K562 (cell line): ENCODE data around the gene AIF1. TPM values are rescaled to one million over a fixed set of nuclear protein-coding genes. Genes with fewer than 3 reads are reported as not detected.

Experiments used
- CBX5 ChIP-seq: IDR thresholded peaks from 2 replicates; pipeline ENCODE4 v1.6.1; 2014; ENCODE audit warnings: low read depth, borderline replicate concordance
- CTCFL ChIP-seq: IDR thresholded peaks from 2 replicates; pipeline ENCODE4 v1.6.1; 2011; ENCODE audit warnings: borderline replicate concordance, low read depth, mild to moderate bottlenecking, moderate library complexity, low read length; ENCODE audit not compliant: insufficient read depth, poor library complexity, severe bottlenecking
- CUX1 ChIP-seq: fragments of 200-800 bp; sonication (Bioruptor generic); IDR thresholded peaks from 2 replicates; pipeline ENCODE4 v1.6.1; 2016; ENCODE audit warnings: missing genetic modification characterization, missing compliant biosample characterization
- E2F5 ChIP-seq: sonication (generic); formaldehyde crosslinking; IDR thresholded peaks from 2 replicates; pipeline ENCODE4 v1.8.0; 2022; ENCODE audit warnings: mild to moderate bottlenecking, missing genetic modification reagents
- HDAC1 ChIP-seq, 2 experiments: fragments of 450-650 bp; IDR thresholded peaks; 2 replicates each; pipeline ENCODE4 v1.6.1; 2016 to 2017; ENCODE audit warnings: inconsistent platforms in 1 of 2, mild to moderate bottlenecking in 1 of 2, moderate library complexity in 1 of 2
- HLTF ChIP-seq: fragments of 450-650 bp; IDR thresholded peaks from 2 replicates; pipeline ENCODE4 v1.6.1; 2016
- HMG20A ChIP-seq: fragments of 450-650 bp; formaldehyde crosslinking; conservative IDR thresholded peaks from 2 replicates; pipeline ENCODE4 v1.4.0; 2020; ENCODE audit warnings: mild to moderate bottlenecking, mixed read lengths
- MCM5 ChIP-seq: fragments of 450-650 bp; IDR thresholded peaks from 2 replicates; pipeline ENCODE4 v1.6.1; 2016; ENCODE audit warnings: low read depth
- MYNN ChIP-seq, 2 experiments: sonication (generic); formaldehyde crosslinking in 1 of 2; IDR thresholded peaks; 2 replicates each; pipeline versions ENCODE4 v1.5.0 to v1.6.1; 2016 to 2020; ENCODE audit warnings: antibody characterized with exemption in 1 of 2, missing genetic modification reagents in 1 of 2
- NCOA1 ChIP-seq: fragments of 450-650 bp; IDR thresholded peaks from 2 replicates; pipeline ENCODE4 v1.6.1; 2016; ENCODE audit warnings: low read depth
- RNF219 ChIP-seq: fragments of 250-450 bp; sonication (Bioruptor Pico); IDR thresholded peaks from 2 replicates; pipeline ENCODE4 v1.5.0; 2022; ENCODE audit warnings: mild to moderate bottlenecking
- TAF9B ChIP-seq: fragments of 450-650 bp; IDR thresholded peaks from 2 replicates; pipeline ENCODE4 v1.6.1; 2018; ENCODE audit warnings: mild to moderate bottlenecking; ENCODE audit not compliant: partially characterized antibody
- TCF3 ChIP-seq: sonication (generic); formaldehyde crosslinking; IDR thresholded peaks from 2 replicates; pipeline ENCODE4 v1.4.0; 2020; ENCODE audit warnings: mild to moderate bottlenecking, missing genetic modification reagents
- ZNF311 ChIP-seq: fragments of 250-450 bp; sonication (Bioruptor Pico); IDR thresholded peaks from 2 replicates; pipeline ENCODE4 v1.4.0; 2020; ENCODE audit warnings: mild to moderate bottlenecking, moderate library complexity
- ZNF695 ChIP-seq: fragments of 450-650 bp; formaldehyde crosslinking; IDR thresholded peaks from 2 replicates; pipeline ENCODE4 v1.4.0; 2020; ENCODE audit warnings: mild to moderate bottlenecking, moderate library complexity
- polyA plus RNA-seq, 8 experiments: library from polyadenylated mRNA; depleted of rRNA in 4 of 8; stranded (reverse) in 5 of 8; unstranded in 3 of 8; fragments of >200 nt; fragmentation: Nextera tagmentation in 2 of 8; fragmentation: Illumina TruSeq in 1 of 8; extraction: Ambion mirVana in 2 of 8; extraction: Trizol in 1 of 8; gene quantifications; 2 replicates each; pipeline versions ENCODE4 v1.2.1 to v1.2.3, GENCODE V29; 2011 to 2014; ENCODE audit warnings: inconsistent platforms in 1 of 8, missing spikeins in 1 of 8
- total RNA-seq, 7 experiments: library from RNA; depleted of rRNA in 6 of 7; stranded (reverse); fragments of >200 nt in 6 of 7; fragmentation: Illumina TruSeq in 2 of 7; extraction: Trizol in 2 of 7; gene quantifications; 2 replicates each; pipeline versions ENCODE4 v1.2.1 to v1.2.3, GENCODE V29; 2011 to 2021; ENCODE audit warnings: low replicate concordance in 1 of 7

Gene AIF1
- total and polyA plus RNA-seq, 9 of the 15 experiments (the other 6 are each of a cell fraction or from before 2014, with no cell fraction given): 9.4 to 33.4 (median 19.4) TPM

GRCh38 chr6:31664790-31665500, 49.9 kb downstream of the AIF1 start, which contains the start of gene GPANK1 (continued):
- TF ChIP-seq CUX1 (no peak), NCOA1 (0 out of 2 replicates have a peak, but pooled peaks have one; percentile 10), CBX5 (no peak), ZNF311 (CRISPR knock-in tag) (no peak), HDAC1 (IDR thresholded peaks at IDR 0.05) (peak in 1 of 2 experiments; percentile 6; a peak in 1 of 4 replicates), ZNF695 (CRISPR knock-in tag) (peak; percentile 75; the same call in 1 of the 2 replicates), TAF9B (no peak), MYNN (IDR thresholded peaks at IDR 0.05) (no peak; the same call in 1 of the 2 replicates), MYNN (CRISPR knock-in tag; IDR thresholded peaks at IDR 0.05) (no peak), MCM5 (no peak), HLTF (peak; percentile 23; the same call in 1 of the 2 replicates), CTCFL (peak; percentile 5), RNF219 (no peak), HMG20A (CRISPR knock-in tag) (no peak), TCF3 (CRISPR knock-in tag) (peak; percentile 48), E2F5 (CRISPR knock-in tag) (no peak; the same call in none of the 2 replicates)
